Thoracic aorta (tissue), 2 donors: ENCODE data around the gene GLOD4. TPM values are rescaled to one million over a fixed set of nuclear protein-coding genes. Genes with fewer than 3 reads are reported as not detected.

Experiments used
- ATAC-seq: fragments of 150-250 bp; one replicate; pipeline ENCODE4 v1.8.0; 2017; ENCODE audit warnings: low read depth; ENCODE audit not compliant: insufficient number of reproducible peaks, low FRiP score
- DNase-seq: peaks from one replicate; pipeline ENCODE4 v3.0.0-alpha.2; 2020; ENCODE audit warnings: low spot score
- H3K27ac ChIP-seq, 2 donors: fragments of 200-600 bp; sonication (generic); 1 replicate in 1 of 2; 2 replicates in 1 of 2; pipeline ENCODE4 v1.5.1; 2016; ENCODE audit warnings: mild to moderate bottlenecking in 2 of 2, moderate library complexity in 2 of 2
- H3K27me3 ChIP-seq: fragments of 200-600 bp; sonication (generic); replicated peaks from 2 replicates; pipeline ENCODE4 v1.6.0; 2016; ENCODE audit warnings: mild to moderate bottlenecking; ENCODE audit not compliant: insufficient read depth
- H3K36me3 ChIP-seq: fragments of 200-600 bp; sonication (generic); one replicate; pipeline ENCODE4 v1.5.1; 2016
- H3K4me1 ChIP-seq, 2 donors: fragments of 200-600 bp; sonication (generic); 1 replicate in 1 of 2; 2 replicates in 1 of 2; pipeline versions ENCODE4 v1.5.1 to v1.6.0; 2016; ENCODE audit warnings: low read depth in 2 of 2, mild to moderate bottlenecking in 1 of 2; ENCODE audit not compliant: control insufficient read depth in 1 of 2
- H3K4me3 ChIP-seq: fragments of 200-600 bp; sonication (generic); 2 replicates; pipeline ENCODE4 v1.5.1; 2016; ENCODE audit warnings: mild to moderate bottlenecking
- H3K9me3 ChIP-seq: fragments of 200-600 bp; sonication (generic); 2 replicates; pipeline ENCODE4 v1.5.1; 2016
- total RNA-seq, 2 donors: library from RNA; depleted of rRNA; stranded (reverse); fragments of >200 nt; gene quantifications; one replicate each; pipeline versions ENCODE4 v1.1.0 to v1.2.3, GENCODE V29; 2016
- TF ChIP-seq, protein P1 (sequence below): fragments of 200-600 bp; sonication (generic); IDR thresholded peaks from one replicate; pipeline ENCODE4 v1.5.1; 2019; ENCODE audit warnings: antibody characterized with exemption

GLOD4 gene
- total RNA-seq, 2 donors from 2014 or later, result 28.7 to 47.4 TPM

DNA sequence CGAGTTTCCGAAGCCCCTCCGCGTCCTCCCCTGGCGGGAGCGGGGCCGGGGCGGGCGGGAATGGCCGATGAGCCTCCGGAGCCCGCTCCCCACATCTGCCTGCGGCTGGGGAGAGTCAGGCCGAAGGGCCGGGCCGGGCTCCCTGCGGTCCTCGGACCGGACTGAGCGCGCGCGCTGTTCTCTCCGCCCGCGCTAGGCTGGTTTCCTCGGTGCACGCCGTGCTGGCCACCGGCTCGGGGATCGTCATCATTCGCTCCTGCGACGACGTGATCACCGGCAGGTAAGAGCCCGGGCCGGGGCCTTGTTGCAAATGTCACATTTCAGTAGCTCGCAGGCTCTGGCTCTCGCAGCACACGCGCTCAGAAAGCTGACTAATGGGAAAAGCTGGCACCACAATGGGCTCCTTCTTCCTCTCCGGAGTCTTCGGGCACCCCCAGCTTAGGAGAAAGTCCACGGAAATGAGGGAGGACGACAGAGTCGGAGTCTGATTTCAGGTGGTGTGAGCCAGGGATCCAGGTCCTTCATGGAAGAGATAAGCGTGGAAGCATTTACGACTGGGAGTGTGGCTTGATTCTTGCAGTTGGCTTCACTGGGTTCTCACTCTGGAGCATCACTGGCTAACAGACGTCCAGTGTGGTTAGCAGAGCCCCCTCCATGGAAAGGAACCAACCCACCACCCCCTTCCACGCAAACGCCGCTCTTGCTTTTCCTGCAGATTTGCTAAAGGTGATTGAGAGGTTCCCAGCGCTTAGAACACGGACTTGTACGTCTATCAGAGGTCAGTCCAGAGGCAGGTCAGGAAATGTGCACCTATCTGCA, 49.0 kb downstream of the GLOD4 start:
- Histone ChIP-seq H3K36me3 (no peaks in the 10 kb centered on the region), H3K27me3 (no peaks in the 10 kb centered on the region), H3K4me1 (peaks cover 7 to 17% of the 10 kb centered on the region in 2 donors), H3K9me3 (no peaks in the 10 kb centered on the region), H3K27ac (peak overlapping the region in 1 of 2 donors; percentile 69), H3K4me3 (peak overlapping the region; percentile 81)
- no peak for ATAC-seq
- DNase-seq, result no peak
- TF ChIP-seq, protein P1, sequence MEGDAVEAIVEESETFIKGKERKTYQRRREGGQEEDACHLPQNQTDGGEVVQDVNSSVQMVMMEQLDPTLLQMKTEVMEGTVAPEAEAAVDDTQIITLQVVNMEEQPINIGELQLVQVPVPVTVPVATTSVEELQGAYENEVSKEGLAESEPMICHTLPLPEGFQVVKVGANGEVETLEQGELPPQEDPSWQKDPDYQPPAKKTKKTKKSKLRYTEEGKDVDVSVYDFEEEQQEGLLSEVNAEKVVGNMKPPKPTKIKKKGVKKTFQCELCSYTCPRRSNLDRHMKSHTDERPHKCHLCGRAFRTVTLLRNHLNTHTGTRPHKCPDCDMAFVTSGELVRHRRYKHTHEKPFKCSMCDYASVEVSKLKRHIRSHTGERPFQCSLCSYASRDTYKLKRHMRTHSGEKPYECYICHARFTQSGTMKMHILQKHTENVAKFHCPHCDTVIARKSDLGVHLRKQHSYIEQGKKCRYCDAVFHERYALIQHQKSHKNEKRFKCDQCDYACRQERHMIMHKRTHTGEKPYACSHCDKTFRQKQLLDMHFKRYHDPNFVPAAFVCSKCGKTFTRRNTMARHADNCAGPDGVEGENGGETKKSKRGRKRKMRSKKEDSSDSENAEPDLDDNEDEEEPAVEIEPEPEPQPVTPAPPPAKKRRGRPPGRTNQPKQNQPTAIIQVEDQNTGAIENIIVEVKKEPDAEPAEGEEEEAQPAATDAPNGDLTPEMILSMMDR, result no peak

DNA sequence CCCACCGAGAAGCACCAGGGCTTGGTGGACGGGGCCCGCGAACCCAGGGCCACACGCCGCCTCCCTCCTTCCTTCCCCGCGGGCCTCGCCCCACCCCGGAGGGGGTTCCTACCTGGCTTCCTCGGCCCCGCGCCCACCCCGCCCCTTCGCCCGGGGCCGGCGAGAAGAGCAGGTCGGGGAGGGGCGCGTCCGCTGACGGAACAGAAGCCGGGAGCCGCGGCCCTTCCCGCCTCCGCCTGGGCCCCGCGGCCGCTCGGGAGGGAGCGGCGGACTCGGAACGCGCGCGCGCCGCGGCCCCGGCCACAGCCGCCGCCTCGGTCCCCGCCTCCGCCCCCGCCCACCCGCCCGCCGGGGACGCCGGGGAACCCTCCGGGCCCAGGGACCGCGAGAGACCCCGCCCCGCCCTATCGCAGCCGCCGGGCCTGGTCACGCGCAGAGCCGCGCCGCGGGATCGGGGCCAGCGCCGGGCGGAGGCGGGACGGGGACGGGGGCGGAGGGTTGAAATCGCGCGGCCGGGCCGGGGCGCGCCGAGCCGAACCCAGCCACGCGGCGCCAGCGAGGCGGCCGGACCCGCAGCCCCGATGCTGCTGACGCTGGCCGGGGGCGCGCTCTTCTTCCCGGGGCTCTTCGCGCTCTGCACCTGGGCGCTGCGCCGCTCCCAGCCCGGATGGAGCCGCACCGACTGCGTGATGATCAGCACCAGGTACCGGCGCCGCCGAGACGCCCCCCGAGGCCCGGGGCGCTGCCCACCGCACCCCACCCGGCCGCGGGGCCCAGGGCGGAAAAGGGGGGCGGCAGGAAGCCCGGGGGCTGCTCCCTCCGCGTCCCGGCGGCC, 49.8 kb downstream of the GLOD4 start, which contains the start of gene TLCD3A:
TSS of gene TLCD3A (plus strand) at position 530 of the 835 bp plus-strand sequence. CDS start at position 582, 52 bp downstream.
- Histone ChIP-seq H3K27me3 (no peaks in the 10 kb centered on the region), H3K9me3 (no peaks in the 10 kb centered on the region), H3K4me3 (peak within 1 kb of the TSS; percentile 81), H3K27ac (peak within 1 kb of the TSS in 1 of 2 donors; percentile 69), H3K36me3 (no peaks in the 10 kb centered on the region), H3K4me1 (peaks cover 7 to 17% of the 10 kb centered on the region in 2 donors)
- ATAC-seq (peak; percentile 53), DNase-seq (no peak)
- TF ChIP-seq, protein P1, result no peak

DNA sequence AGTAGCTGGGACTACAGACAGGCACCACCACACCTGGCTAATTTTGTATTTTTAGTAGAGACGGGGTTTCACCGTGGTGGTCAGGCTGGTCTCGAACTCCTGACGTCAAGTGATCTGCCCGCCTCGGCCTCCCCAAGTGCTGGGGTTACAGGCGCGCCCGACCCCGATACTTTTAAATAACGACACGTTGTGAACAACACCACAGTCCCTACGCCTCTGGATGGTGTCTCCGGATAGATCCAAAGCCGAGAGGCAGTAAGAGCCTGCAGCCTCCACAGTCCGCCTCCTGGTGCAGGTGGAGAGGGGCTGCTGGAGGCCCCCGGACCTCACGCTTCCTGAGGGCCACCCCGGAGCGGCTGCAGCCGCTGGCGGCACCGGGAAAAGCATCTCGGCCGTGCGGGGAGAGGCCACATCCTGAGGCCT, 50.4 kb downstream of the GLOD4 start:
- Histone ChIP-seq H3K9me3 (no peaks in the 10 kb centered on the region), H3K4me1 (peaks cover 7 to 17% of the 10 kb centered on the region in 2 donors), H3K36me3 (no peaks in the 10 kb centered on the region), H3K27ac (peak overlapping the region in 1 of 2 donors; percentile 29), H3K27me3 (no peaks in the 10 kb centered on the region), H3K4me3 (peak overlapping the region; percentile 81)
- TF ChIP-seq, protein P1, result no peak
- no peak for ATAC-seq
- DNase-seq, result no peak

DNA sequence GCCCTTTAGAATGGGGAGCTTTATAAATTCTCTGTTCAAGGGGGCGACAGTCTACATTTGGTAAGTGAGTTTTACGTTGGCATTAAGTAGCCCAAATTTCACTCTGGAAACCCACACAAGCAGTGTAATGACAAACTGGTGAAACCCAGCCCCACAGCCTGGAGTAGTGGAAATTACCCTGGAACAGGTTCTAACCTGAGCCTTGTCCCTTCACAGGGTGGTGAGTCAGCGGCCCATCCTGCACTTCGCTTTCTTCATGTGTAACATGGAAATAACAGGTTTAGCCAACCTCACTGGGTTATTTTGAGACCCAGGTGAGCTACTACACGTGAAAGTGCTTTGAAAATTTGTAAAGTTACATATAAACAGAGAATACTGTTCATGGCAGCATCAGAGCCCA, 53.2 kb downstream of the GLOD4 start:
- Histone ChIP-seq H3K36me3 (no peaks in the 10 kb centered on the region), H3K27ac (no peak overlapping the region), H3K9me3 (no peaks in the 10 kb centered on the region)

More for the DNA sequence above, 53.2 kb downstream of the GLOD4 start:
- no peak for DNase-seq
- TF ChIP-seq, protein P1, result no peak
- H3K4me3 ChIP-seq, result no peak overlapping the region
- peaks cover 7 to 17% of the 10 kb centered on the region in 2 donors for H3K4me1 ChIP-seq
- H3K27me3 ChIP-seq, result no peaks in the 10 kb centered on the region
- no peak for ATAC-seq
